Omental fat pad (tissue), 4 donors: Measurements from ENCODE around the gene CELSR1. TPM values are rescaled to one million over a fixed set of nuclear protein-coding genes. Genes with fewer than 3 reads are reported as not detected.

ENCODE experiments used
- ATAC-seq: fragments of 150-250 bp; one replicate; pipeline ENCODE4 v1.9.1; 2016; ENCODE audit warnings: mild to moderate bottlenecking, moderate library complexity; ENCODE audit not compliant: low FRiP score
- DNase-seq: peaks from one replicate; pipeline ENCODE4 v3.0.0-alpha.2; 2019; ENCODE audit warnings: low spot score
- total RNA-seq, 4 donors: library from RNA; depleted of rRNA; stranded (reverse); fragments of >200 nt; gene quantifications; one replicate each; pipeline ENCODE4 v1.1.0, GENCODE V29; 2016
- TF ChIP-seq, protein P1 (sequence below), 3 donors: fragments of 450-650 bp; IDR thresholded peaks; one replicate each; pipeline ENCODE4 v1.5.1; 2016 to 2017; ENCODE audit warnings: antibody characterized with exemption in 3 of 3, mild to moderate bottlenecking in 3 of 3, moderate library complexity in 2 of 3

The CELSR1 gene
- total RNA-seq, 4 donors from 2014 or later: 1.3 to 5.9 (median 2.7) TPM

DNA sequence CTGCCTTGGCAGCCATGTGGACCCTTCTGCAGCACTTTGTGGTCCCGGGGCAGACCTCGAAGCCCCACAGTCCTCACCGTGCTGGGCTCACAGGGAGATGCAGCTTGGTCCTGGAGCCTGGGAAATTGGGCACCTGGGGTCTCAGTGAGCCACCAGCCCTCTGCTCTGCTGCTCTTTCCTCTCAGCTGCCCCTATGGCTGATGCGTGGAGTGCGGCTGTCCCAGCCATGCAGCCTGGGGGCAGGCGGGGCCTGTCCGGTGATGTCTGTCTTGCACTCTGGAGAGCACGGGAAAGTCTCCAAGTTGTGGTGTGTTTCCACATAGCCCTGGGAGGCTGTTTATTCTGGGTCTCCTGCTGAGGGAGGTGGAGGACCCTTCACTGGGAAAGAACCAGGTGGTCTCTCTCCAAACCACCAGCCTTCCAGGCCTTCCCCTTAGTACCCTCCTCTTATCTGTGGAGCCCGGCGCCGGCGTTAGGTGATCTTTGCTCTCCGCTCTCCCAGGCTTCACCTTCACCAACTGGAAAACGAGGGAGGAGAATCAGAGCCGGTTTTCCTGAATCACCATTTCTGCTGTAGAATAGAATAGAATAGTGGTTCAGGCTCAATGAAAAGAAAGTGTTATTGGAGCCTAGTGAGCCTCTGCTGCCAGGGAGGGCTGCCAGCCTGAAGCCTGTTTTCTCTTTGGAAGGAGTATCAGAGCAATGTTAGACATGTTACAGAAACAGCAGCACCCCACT is 41.6 kb upstream of the CELSR1 start:
- no peak for ATAC-seq
- DNase-seq: no peak
- TF ChIP-seq, protein P1, sequence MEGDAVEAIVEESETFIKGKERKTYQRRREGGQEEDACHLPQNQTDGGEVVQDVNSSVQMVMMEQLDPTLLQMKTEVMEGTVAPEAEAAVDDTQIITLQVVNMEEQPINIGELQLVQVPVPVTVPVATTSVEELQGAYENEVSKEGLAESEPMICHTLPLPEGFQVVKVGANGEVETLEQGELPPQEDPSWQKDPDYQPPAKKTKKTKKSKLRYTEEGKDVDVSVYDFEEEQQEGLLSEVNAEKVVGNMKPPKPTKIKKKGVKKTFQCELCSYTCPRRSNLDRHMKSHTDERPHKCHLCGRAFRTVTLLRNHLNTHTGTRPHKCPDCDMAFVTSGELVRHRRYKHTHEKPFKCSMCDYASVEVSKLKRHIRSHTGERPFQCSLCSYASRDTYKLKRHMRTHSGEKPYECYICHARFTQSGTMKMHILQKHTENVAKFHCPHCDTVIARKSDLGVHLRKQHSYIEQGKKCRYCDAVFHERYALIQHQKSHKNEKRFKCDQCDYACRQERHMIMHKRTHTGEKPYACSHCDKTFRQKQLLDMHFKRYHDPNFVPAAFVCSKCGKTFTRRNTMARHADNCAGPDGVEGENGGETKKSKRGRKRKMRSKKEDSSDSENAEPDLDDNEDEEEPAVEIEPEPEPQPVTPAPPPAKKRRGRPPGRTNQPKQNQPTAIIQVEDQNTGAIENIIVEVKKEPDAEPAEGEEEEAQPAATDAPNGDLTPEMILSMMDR (IDR thresholded peaks at IDR 0.05): no peak

DNA sequence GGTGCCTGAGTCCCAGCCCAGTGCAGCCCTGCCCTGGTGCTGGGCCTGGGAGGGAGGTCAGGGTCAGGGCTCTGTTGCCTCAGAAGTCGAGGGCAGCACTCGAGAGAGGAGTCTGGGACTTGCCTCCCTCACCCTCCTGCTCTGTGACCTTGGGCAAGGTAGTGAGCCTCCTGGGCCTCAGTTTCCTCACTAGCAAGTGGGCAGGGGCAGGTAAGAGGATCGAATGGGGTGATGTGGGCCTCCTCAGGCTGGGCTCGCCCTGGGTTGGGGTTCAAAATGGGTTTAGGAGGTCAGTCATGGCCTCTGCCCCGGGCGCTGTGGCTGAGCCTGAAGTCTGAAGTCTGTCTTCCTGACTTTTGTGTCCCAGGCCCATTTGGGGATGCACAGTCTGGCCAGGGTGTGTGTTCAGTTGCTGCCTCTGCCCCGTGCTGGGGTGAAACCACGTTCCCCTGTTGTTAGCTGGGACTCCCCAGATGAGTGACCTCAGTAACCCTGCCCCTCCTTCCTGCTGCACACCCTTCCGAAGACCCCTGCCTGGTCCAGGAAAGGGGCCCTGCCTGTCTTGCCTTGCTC is 40.9 kb upstream of the CELSR1 start:
- TF ChIP-seq, protein P1 (IDR thresholded peaks at IDR 0.05): no peak
- ATAC-seq: no peak
- no peak for DNase-seq

DNA sequence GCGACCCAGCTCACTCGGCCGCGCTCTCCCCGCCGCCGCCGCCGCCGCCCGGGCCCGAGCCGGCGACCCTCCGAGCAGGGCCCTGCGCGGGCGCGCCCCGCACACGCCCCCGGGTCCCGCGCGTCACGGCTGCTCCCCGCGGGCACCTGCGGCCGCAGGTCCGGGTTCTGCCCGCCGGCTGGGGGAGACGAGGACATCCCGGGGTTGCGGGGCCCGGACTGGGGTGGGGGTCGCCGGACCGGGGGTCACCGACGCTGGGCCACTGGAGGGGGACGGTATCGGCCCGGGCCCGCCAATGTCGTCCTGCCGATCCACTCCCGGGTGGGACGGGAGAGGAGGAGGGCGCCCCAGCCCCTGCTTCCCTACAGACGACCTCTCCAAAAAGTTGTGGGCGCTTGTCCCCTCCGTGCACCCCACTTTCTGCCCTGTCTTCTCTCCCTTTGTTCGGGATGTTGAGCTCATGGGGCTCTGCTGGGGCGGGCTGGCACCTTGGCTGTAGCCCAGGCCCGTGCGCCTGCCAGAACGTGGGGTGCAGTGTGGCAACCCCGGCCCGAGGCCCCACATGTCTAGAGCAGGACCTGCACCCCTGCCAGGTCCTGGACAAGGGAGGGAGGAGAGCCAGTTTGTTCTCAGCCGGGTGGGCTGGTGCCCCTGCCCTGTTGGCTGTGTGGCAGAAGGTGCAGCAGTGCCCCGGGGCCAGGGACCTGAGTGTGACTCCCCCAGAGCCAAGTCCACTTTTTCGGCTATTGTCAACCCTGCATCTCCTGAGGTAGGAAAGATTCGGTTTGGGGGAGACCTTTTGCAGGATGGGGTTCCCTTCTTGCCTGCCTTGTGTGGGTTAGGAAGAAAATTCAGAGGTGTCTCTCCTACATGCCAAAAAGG is 40.2 kb upstream of the CELSR1 start:
- ATAC-seq: peak; percentile 15
- TF ChIP-seq, protein P1 (IDR thresholded peaks at IDR 0.05): no peak
- DNase-seq: no peak

DNA sequence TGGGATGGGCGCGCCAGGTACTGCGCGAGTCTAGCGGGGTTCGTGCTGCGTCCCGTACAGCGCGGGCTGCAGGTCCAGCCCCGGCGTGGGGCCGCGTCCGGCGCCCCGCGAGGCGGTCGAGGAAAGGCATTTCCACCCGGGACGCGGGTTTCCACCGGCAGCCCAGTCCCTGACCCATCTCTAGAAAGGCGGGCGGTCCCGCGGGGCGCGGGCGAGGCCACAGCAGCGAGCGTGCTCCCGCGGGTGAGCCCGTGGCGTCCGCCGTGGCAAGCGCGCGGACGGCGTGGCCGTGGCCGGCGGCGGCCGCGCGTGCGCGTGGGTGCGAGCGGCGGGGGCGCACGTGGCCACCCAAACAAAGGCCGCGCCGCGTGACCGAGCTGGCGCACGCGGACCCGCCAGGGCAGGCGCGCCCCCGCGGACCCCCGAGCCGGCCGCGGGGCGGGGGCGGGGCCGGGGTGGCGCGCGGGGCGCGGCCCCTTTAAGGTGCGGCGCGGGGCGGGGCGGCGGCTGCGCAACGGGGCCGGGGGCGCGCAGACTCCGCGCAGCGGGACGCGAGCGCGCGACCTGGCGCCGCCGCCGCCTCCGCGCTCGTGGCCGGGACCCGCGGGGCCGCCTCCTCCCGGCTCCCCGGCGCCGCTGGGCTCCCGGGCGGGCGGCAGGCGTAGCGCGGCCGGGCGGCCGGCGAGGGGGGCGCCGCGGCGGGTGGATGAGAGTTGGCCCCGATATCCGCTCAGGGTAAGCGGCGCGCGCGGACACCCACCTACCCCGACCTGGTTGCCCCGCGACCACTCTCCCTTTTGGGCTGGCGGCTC is 39.3 kb upstream of the CELSR1 start:
- TF ChIP-seq, protein P1 (IDR thresholded peaks at IDR 0.05): no peak
- DNase-seq: no peak
- peak; percentile 46 for ATAC-seq

DNA sequence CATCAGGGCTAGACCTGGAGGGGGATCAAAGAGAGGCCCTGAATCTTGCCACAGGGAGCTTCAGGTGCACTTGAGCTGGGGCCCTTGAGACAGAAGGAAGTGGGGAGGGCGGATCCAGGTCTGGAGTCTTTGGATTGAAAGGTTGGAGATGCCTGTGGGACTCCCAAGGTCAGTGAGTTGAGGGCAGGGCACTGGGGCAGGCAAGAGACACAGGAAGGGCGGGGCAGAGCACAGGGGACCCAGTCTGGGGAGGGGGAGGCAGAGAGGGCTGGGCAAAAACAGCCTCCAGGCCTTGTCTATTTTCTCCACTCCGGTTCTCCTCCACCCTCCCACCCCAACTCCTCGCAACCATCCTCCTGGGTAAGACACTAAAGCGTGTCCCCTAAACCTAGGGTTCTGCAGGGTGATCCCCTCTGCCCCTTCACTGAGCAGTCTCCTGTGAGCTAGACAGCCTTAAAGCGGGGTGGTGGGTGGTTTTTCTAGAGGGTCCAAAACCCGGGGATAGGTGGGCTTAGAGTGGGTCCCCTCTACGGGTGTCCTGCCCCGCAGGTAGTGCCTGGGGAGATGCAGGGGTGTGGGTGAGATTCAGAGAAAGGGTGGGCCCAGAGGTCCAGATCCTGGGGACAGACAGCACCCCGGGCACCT is 38.6 kb upstream of the CELSR1 start:
- TF ChIP-seq, protein P1 (IDR thresholded peaks at IDR 0.05): no peak
- ATAC-seq (peak; percentile 8), DNase-seq (no peak)
